ENCODE data around the gene SERINC1. TPM values are rescaled to one million over a fixed set of nuclear protein-coding genes. Genes with fewer than 3 reads are reported as not detected.

The SERINC1 gene
- total and polyA plus RNA-seq, 9 of the 15 experiments (the other 6 are each of a cell fraction or from before 2014, with no cell fraction given): 28.8 to 64.6 (median 39.7) TPM

GRCh38 chr6:122490607-122491006 lies 19.0 kb upstream of the SERINC1 start (continued):
- TF ChIP-seq ZNF79 (CRISPR knock-in tag; IDR thresholded peaks at IDR 0.05; ENCODE audit: low read depth) (no peak), AFF1 (IDR thresholded peaks at IDR 0.05; ENCODE audit: low read depth in 1 of 2, partially characterized antibody in 2 of 2) (no peak), JUNB (CRISPR knock-in tag; conservative IDR thresholded peaks at IDR 0.05) (no peak), COPS2 (conservative IDR thresholded peaks at IDR 0.05) (no peak)

GRCh38 chr6:122484760-122485159 lies 13.2 kb upstream of the SERINC1 start:
- H3K4me3 ChIP-seq: no peak overlapping the region
- ATAC-seq (peak; percentile 68), DNase-seq (ENCODE audit: extremely low read depth in 1 of 4, low spot score in 3 of 4) (peak in 2 of 4 experiments; percentile 9 to 51), FAIRE-seq (peak; percentile 52)
- in situ Hi-C loops (cut with MboI): loop anchor here (10.0 kb wide), 1 partner anchor 350 kb away; no protein-coding TSS in a partner anchor
- no peak overlapping the region for H3K9ac ChIP-seq (ENCODE audit: insufficient read depth in 1 of 2, low read depth in 2 of 2, low read length in 2 of 2)
- H3K4me2 ChIP-seq (ENCODE audit: insufficient read depth, low read length): peak overlapping the region; percentile 11; the same call in 1 of the 2 replicates
- H4K20me1 ChIP-seq (replicated peaks; ENCODE audit: control insufficient read depth, insufficient read depth, low read length): no peaks in the 10 kb centered on the region
- BruUV-seq (replicated peaks): no TSS peak
- H3K36me3 ChIP-seq (ENCODE audit: control insufficient read depth, insufficient read depth, low read length): peaks cover 5% of the 10 kb centered on the region; the same call in 1 of the 3 replicates
- POLR2A ChIA-PET: no interaction called here
- no peaks in the 10 kb centered on the region for H3K27me3 ChIP-seq (ENCODE audit: control insufficient read depth in 2 of 2, insufficient read depth in 2 of 2, low read length in 2 of 2)
- intact Hi-C loops (cut with micrococcal nuclease): loop anchor here (5.0 kb wide), 1 partner anchor 102 kb away; no protein-coding TSS in a partner anchor
- CTCF ChIA-PET (ENCODE audit: low intra/inter-chr PET ratio): no interaction called here
- no peak overlapping the region for H2AFZ ChIP-seq (ENCODE audit: low read depth, low read length)
- H3K9me1 ChIP-seq (ENCODE audit: control insufficient read depth, insufficient read depth, low read length): no peaks in the 10 kb centered on the region
- peaks cover 69% of the 10 kb centered on the region for H3K79me2 ChIP-seq (ENCODE audit: control insufficient read depth, insufficient read depth, low read length)
- no peak overlapping the region for H3K27ac ChIP-seq (ENCODE audit: extremely low read depth, low read depth, low read length)
- no peaks in the 10 kb centered on the region for H3K4me1 ChIP-seq (replicated peaks in 1 of 2; ENCODE audit: control insufficient read depth in 2 of 2, insufficient read depth in 2 of 2, low read length in 2 of 2)
- no peaks in the 10 kb centered on the region; the same call in 1 of the 2 replicates for H3K9me3 ChIP-seq (replicated peaks; ENCODE audit: control insufficient read depth, insufficient read depth, low read depth, low read length)
- WGBS (ENCODE audit: insufficient coverage, low coverage, missing lambda C conversion rate): 22% methylated on average over 4 of the region's 4 CpGs
- TF ChIP-seq CREB1 (IDR thresholded peaks at IDR 0.05): no peak
- TF ChIP-seq CREB1 (CRISPR knock-in tag; IDR thresholded peaks at IDR 0.05): no peak
- TF ChIP-seq CBX3 (IDR thresholded peaks at IDR 0.05; ENCODE audit: borderline replicate concordance in 1 of 2, low read length in 2 of 2): peak in 1 of 2 experiments; percentile 63; a peak in 1 of 3 replicates
- TF ChIP-seq ZBTB26 (CRISPR knock-in tag; IDR thresholded peaks at IDR 0.05): no peak
- TF ChIP-seq KDM1A (IDR thresholded peaks at IDR 0.05): peak; percentile 97
- no peak for TF ChIP-seq OTX1 (CRISPR knock-in tag; IDR thresholded peaks at IDR 0.05)
- peak; percentile 57 for TF ChIP-seq ARID1B (IDR thresholded peaks at IDR 0.05)
- TF ChIP-seq BCLAF1 (IDR thresholded peaks at IDR 0.05; ENCODE audit: borderline replicate concordance in 1 of 2, control insufficient read depth in 1 of 2, low read depth in 2 of 2, low read length in 1 of 2): no peak
